Tibial artery (tissue), 4 donors: ENCODE measurements around the gene MYBBP1A.
"Not testable (repeated sequence)": the region's sequence is repeated elsewhere in the genome, so short reads cannot be mapped to it uniquely, and the experiment has no call there.

ENCODE experiments used
- DNase-seq, 2 donors: peaks; one replicate each; pipeline ENCODE4 v3.0.0-alpha.2; 2019
- H3K27ac ChIP-seq, 2 donors: fragments of 200-600 bp; sonication (generic) in 1 of 2; 1 replicate in 1 of 2; 2 replicates in 1 of 2; pipeline ENCODE4 v1.5.1; 2018 to 2019; ENCODE audit warnings: mild to moderate bottlenecking in 1 of 2
- H3K27me3 ChIP-seq, 2 donors: fragments of 200-600 bp; sonication (generic) in 1 of 2; one replicate each; pipeline versions ENCODE4 v1.5.1 to v1.6.0; 2016 to 2019
- H3K36me3 ChIP-seq, 3 donors: fragments of 200-600 bp; sonication (generic) in 2 of 3; one replicate each; pipeline ENCODE4 v1.5.1; 2016 to 2019; ENCODE audit warnings: mild to moderate bottlenecking in 2 of 3
- H3K4me1 ChIP-seq, 4 donors: fragments of 200-600 bp; sonication (generic) in 2 of 4; 1 replicate in 3 of 4; 2 replicates in 1 of 4; pipeline ENCODE4 v1.5.1; 2016 to 2019
- H3K4me3 ChIP-seq, 2 donors: fragments of 200-600 bp; sonication (generic) in 1 of 2; 1 replicate in 1 of 2; 2 replicates in 1 of 2; pipeline ENCODE4 v1.5.1; 2018 to 2019; ENCODE audit warnings: mild to moderate bottlenecking in 2 of 2
- H3K9me3 ChIP-seq, 3 donors: fragments of 200-600 bp; sonication (generic) in 1 of 3; one replicate each; pipeline ENCODE4 v1.5.1; 2016 to 2019
- CTCF ChIP-seq, 2 experiments: fragments of 200-600 bp in 1 of 2; fragments of 450-650 bp in 1 of 2; IDR thresholded peaks; one replicate each; pipeline ENCODE4 v1.5.1; 2017 to 2019; ENCODE audit warnings: antibody characterized with exemption in 2 of 2, mild to moderate bottlenecking in 1 of 2, moderate library complexity in 1 of 2
- intact Hi-C: fragments of 100-400 bp; cut with DNase I; formaldehyde crosslinking; loops from one replicate; pipeline ENCODE4 v1.15.0; 2023; ENCODE audit warnings: low total_unique reads

The MYBBP1A gene, protein sequence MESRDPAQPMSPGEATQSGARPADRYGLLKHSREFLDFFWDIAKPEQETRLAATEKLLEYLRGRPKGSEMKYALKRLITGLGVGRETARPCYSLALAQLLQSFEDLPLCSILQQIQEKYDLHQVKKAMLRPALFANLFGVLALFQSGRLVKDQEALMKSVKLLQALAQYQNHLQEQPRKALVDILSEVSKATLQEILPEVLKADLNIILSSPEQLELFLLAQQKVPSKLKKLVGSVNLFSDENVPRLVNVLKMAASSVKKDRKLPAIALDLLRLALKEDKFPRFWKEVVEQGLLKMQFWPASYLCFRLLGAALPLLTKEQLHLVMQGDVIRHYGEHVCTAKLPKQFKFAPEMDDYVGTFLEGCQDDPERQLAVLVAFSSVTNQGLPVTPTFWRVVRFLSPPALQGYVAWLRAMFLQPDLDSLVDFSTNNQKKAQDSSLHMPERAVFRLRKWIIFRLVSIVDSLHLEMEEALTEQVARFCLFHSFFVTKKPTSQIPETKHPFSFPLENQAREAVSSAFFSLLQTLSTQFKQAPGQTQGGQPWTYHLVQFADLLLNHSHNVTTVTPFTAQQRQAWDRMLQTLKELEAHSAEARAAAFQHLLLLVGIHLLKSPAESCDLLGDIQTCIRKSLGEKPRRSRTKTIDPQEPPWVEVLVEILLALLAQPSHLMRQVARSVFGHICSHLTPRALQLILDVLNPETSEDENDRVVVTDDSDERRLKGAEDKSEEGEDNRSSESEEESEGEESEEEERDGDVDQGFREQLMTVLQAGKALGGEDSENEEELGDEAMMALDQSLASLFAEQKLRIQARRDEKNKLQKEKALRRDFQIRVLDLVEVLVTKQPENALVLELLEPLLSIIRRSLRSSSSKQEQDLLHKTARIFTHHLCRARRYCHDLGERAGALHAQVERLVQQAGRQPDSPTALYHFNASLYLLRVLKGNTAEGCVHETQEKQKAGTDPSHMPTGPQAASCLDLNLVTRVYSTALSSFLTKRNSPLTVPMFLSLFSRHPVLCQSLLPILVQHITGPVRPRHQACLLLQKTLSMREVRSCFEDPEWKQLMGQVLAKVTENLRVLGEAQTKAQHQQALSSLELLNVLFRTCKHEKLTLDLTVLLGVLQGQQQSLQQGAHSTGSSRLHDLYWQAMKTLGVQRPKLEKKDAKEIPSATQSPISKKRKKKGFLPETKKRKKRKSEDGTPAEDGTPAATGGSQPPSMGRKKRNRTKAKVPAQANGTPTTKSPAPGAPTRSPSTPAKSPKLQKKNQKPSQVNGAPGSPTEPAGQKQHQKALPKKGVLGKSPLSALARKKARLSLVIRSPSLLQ (N-terminal part only)

GRCh38 chr17:4554997-4555799 lies at the start of gene MYBBP1A:
Gene MYBBP1A (minus strand): TSS chr17:4555384. CDS start chr17:4555324, 60 bp downstream.
- intact Hi-C loops: loop anchor here (5.0 kb wide), 1 partner anchor 58 kb away; the partner anchor contains the start of gene SPNS2

DNA sequence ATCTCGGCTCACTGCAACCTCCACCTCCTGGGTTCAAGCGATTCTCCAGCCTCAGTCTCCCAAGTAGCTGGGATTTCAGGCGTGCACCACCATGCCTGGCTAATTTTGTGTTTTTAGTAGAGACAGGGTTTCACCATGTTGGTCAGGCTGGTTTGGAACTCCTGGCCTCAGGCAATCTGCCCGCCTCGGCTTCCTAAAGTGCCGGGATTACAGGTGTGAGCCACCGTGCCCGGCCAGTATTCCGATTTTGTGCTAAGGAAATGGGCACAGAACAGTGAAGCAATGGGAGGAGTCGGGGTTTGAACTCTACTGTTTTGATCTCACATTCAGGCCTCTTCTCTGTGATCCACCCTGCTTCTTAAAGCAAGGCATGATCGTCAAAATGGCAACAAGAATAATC lies 49.6 kb upstream of the MYBBP1A start:
- H3K27ac ChIP-seq, intact Hi-C loops, H3K4me1 ChIP-seq: not testable (repeated sequence)

More at GRCh38 chr17:4554997-4555799, at the start of gene MYBBP1A:
- peak within 1 kb of the TSS; percentile 80 to 86 for H3K4me3 ChIP-seq
- peaks cover 0 to 42% (median 22%) of the 10 kb centered on the region in 4 donors for H3K4me1 ChIP-seq
- H3K36me3 ChIP-seq: peaks cover 29 to 39% (median 38%) of the 10 kb centered on the region in 3 donors
- no peaks in the 10 kb centered on the region for H3K9me3 ChIP-seq
- H3K27me3 ChIP-seq: no peaks in the 10 kb centered on the region
- H3K27ac ChIP-seq: peak within 1 kb of the TSS; percentile 74 to 77
- peak; percentile 26 to 34 for TF ChIP-seq CTCF (IDR thresholded peaks at IDR 0.05)
- peak; percentile 97 to 98 for DNase-seq

GRCh38 chr17:4604111-4604644 lies 49.0 kb upstream of the MYBBP1A start:
- no peak for DNase-seq
- Histone ChIP-seq H3K4me1 (peaks cover 0 to 7% (median 0%) of the 10 kb centered on the region in 4 donors), H3K27ac (no peak overlapping the region), H3K4me3 (no peak overlapping the region), H3K36me3 (no peaks in the 10 kb centered on the region), H3K9me3 (no peaks in the 10 kb centered on the region), H3K27me3 (peaks cover 0 to 18% of the 10 kb centered on the region in 2 donors)
- no peak for TF ChIP-seq CTCF (IDR thresholded peaks at IDR 0.05)
- intact Hi-C loops: no loop called here

More for the DNA sequence above, 49.6 kb upstream of the MYBBP1A start:
- not testable (repeated sequence) for H3K36me3 ChIP-seq, H3K4me3 ChIP-seq, H3K9me3 ChIP-seq, DNase-seq
- peaks cover 0 to 14% of the 10 kb centered on the region in 2 donors for H3K27me3 ChIP-seq

- no peak for DNase-seq
- H3K9me3 ChIP-seq: no peaks in the 10 kb centered on the region
- H3K36me3 ChIP-seq: no peaks in the 10 kb centered on the region
- peaks cover 0 to 32% of the 10 kb centered on the region in 2 donors for H3K27me3 ChIP-seq
- no peak for TF ChIP-seq CTCF (IDR thresholded peaks at IDR 0.05)
- H3K4me1 ChIP-seq: peaks cover 0 to 7% (median 0%) of the 10 kb centered on the region in 4 donors
- intact Hi-C loops: no loop called here
- H3K27ac ChIP-seq: no peak overlapping the region
- H3K4me3 ChIP-seq: no peak overlapping the region
Observed at GRCh38 chr17:4602041-4602440, 46.9 kb upstream of the MYBBP1A start.

DNA sequence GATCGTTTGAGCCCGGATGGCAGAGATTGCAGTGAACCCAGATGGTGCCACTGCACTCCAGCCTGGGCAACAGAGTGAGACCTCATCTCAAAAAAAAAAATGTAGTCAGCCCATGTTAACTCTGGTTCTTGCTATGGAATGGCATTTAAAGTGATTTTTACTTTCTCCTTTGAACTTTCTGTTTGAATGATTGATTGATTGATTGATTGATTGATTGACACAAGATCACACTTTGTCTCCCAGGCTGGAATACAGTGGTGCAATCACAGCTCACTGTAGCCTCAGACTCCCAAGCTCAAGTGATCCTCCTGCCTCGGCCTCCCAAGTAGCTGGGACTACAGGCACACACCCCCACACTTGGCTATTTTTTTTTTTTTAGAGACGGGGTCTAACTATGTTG lies 46.1 kb upstream of the MYBBP1A start:
- Histone ChIP-seq H3K27ac (no peak overlapping the region), H3K9me3 (no peaks in the 10 kb centered on the region), H3K36me3 (no peaks in the 10 kb centered on the region), H3K4me1 (peaks cover 0 to 7% (median 0%) of the 10 kb centered on the region in 4 donors), H3K27me3 (peaks cover 0 to 36% of the 10 kb centered on the region in 2 donors), H3K4me3 (no peak overlapping the region)
- TF ChIP-seq CTCF (IDR thresholded peaks at IDR 0.05): no peak
- intact Hi-C loops: no loop called here
- no peak for DNase-seq
